IMR-90 (cell line): Measurements from ENCODE around the gene MSI2. TPM values are rescaled to one million over a fixed set of nuclear protein-coding genes. Genes with fewer than 3 reads are reported as not detected.
A peak's percentile ranks its signal among the peaks of the same experiment; 100 is the strongest.

ENCODE experiments used
- ATAC-seq: fragments of 200-7000 bp; cut with Tn5 transposase; 2 replicates; pipeline ENCODE4 v1.9.1; 2020; ENCODE audit warnings: low read depth, mild to moderate bottlenecking, moderate library complexity
- BruUV-seq: library from RNA; stranded (reverse); fragments of 400-500 nt; replicated peaks from 2 replicates; lab custom pipeline; 2021; lab: Mats Ljungman, UMichigan
- CTCF ChIA-PET: fragments of 300-600 bp; formaldehyde crosslinking; extraction: SDS; loops from one replicate; lab custom pipeline; 2021; ENCODE audit warnings: antibody characterized with exemption; lab: Yijun Ruan, JAX
- POLR2A ChIA-PET: fragments of 300-600 bp; sonication (Branson Sonifier 250); formaldehyde crosslinking; loops from one replicate; lab custom pipeline; 2022; ENCODE audit warnings: antibody characterized with exemption; ENCODE audit not compliant: unreplicated experiment; lab: Charles Lee
- DNase-seq: peaks from one replicate; pipeline ENCODE4 v3.0.0; 2013
- H2AFZ ChIP-seq: replicated peaks from 2 replicates; pipeline ENCODE3; 2013; ENCODE audit warnings: low read length, mild to moderate bottlenecking; ENCODE audit not compliant: poor library complexity
- H2AK5ac ChIP-seq: 2 replicates; pipeline ENCODE4 v1.6.1; 2013; ENCODE audit warnings: low read depth, low read length, inconsistent platforms
- H2AK9ac ChIP-seq: replicated peaks from 2 replicates; pipeline ENCODE3; 2013; ENCODE audit warnings: mild to moderate bottlenecking, low read depth, low read length, moderate library complexity; ENCODE audit not compliant: poor library complexity
- H2BK120ac ChIP-seq: 2 replicates; pipeline ENCODE4 v1.6.1; 2013; ENCODE audit warnings: low read depth, low read length, inconsistent platforms
- H2BK15ac ChIP-seq: 3 replicates; pipeline ENCODE4 v1.6.1; 2013; ENCODE audit warnings: low read depth, low read length, inconsistent platforms
- H2BK20ac ChIP-seq: 2 replicates; pipeline ENCODE4 v1.6.1; 2013; ENCODE audit warnings: low read depth, mild to moderate bottlenecking, inconsistent platforms, low read length, moderate library complexity
- H2BK5ac ChIP-seq: 2 replicates; pipeline ENCODE4 v1.6.1; 2013; ENCODE audit warnings: mild to moderate bottlenecking, low read depth, low read length, inconsistent platforms; ENCODE audit not compliant: poor library complexity, severe bottlenecking
- H3K14ac ChIP-seq: replicated peaks from 2 replicates; pipeline ENCODE4 v1.6.1; 2013; ENCODE audit warnings: low read depth, low read length, inconsistent platforms
- H3K18ac ChIP-seq: 2 replicates; pipeline ENCODE4 v1.6.1; 2013; ENCODE audit warnings: low read depth, low read length, control low read depth
- H3K23ac ChIP-seq: 2 replicates; pipeline ENCODE4 v1.6.1; 2013; ENCODE audit warnings: low read depth, low read length, inconsistent platforms
- H3K27ac ChIP-seq: 2 replicates; pipeline ENCODE4 v1.5.1; 2013; ENCODE audit warnings: mild to moderate bottlenecking, control low read depth, low read length; ENCODE audit not compliant: insufficient read depth
- H3K27me3 ChIP-seq: 2 replicates; pipeline ENCODE4 v1.6.1; 2013; ENCODE audit warnings: low read length; ENCODE audit not compliant: control insufficient read depth, insufficient read depth
- H3K36me3 ChIP-seq: 2 replicates; pipeline ENCODE4 v1.6.1; 2013; ENCODE audit warnings: low read length, mixed read lengths; ENCODE audit not compliant: control insufficient read depth, insufficient read depth
- H3K4ac ChIP-seq: 2 replicates; pipeline ENCODE4 v1.6.1; 2013; ENCODE audit warnings: low read depth, low read length, inconsistent platforms
- H3K4me1 ChIP-seq: 2 replicates; pipeline ENCODE4 v1.6.1; 2013; ENCODE audit warnings: low read length, mixed read lengths; ENCODE audit not compliant: control insufficient read depth, insufficient read depth
- H3K4me2 ChIP-seq: 2 replicates; pipeline ENCODE4 v1.6.1; 2013; ENCODE audit warnings: low read depth, mild to moderate bottlenecking, control low read depth, low read length, moderate library complexity
- H3K4me3 ChIP-seq: 2 replicates; pipeline ENCODE4 v1.5.1; 2013; ENCODE audit warnings: low read depth, mild to moderate bottlenecking, control low read depth, low read length, moderate library complexity; ENCODE audit not compliant: insufficient read depth
- H3K56ac ChIP-seq: 2 replicates; pipeline ENCODE4 v1.6.1; 2013; ENCODE audit warnings: low read length, inconsistent platforms; ENCODE audit not compliant: insufficient read depth; ENCODE audit errors: extremely low read depth
- H3K79me1 ChIP-seq, 2 experiments: 2 replicates each; pipeline ENCODE4 v1.6.1; 2013; ENCODE audit warnings: low read length in 2 of 2, inconsistent platforms in 1 of 2, low read depth in 1 of 2
- H3K9ac ChIP-seq: 2 replicates; pipeline ENCODE4 v1.6.1; 2013; ENCODE audit warnings: low read depth, low read length, control low read depth
- H3K9me1 ChIP-seq: 2 replicates; pipeline ENCODE4 v1.6.1; 2013; ENCODE audit warnings: low read length, inconsistent platforms; ENCODE audit not compliant: insufficient read depth
- H3K9me3 ChIP-seq: 2 replicates; pipeline ENCODE4 v1.6.1; 2013; ENCODE audit warnings: low read length; ENCODE audit not compliant: control insufficient read depth, insufficient read depth
- H4K20me1 ChIP-seq: 2 replicates; pipeline ENCODE4 v1.6.1; 2013; ENCODE audit warnings: low read length, inconsistent platforms; ENCODE audit not compliant: insufficient read depth
- H4K5ac ChIP-seq: 2 replicates; pipeline ENCODE4 v1.6.1; 2013; ENCODE audit warnings: mild to moderate bottlenecking, low read depth, low read length, control low read depth
- H4K8ac ChIP-seq, 2 experiments: 2 replicates each; pipeline ENCODE4 v1.6.1; 2013; ENCODE audit warnings: low read depth in 2 of 2, low read length in 2 of 2, control low read depth in 1 of 2, inconsistent platforms in 1 of 2
- H4K91ac ChIP-seq: 2 replicates; pipeline ENCODE4 v1.6.1; 2013; ENCODE audit warnings: low read depth, low read length, inconsistent platforms; ENCODE audit not compliant: insufficient read depth
- CEBPB ChIP-seq: IDR thresholded peaks from 2 replicates; pipeline ENCODE4 v1.6.1; 2012; ENCODE audit warnings: low read depth, low read length, improper control_type of control experiment
- WGBS, 2 experiments: methylation state at CpG; one replicate each; pipeline versions ENCODE4 v1.1.5 to v1.1.7; 2013; ENCODE audit warnings: missing lambda C conversion rate in 2 of 2; ENCODE audit not compliant: insufficient read length in 1 of 2; ENCODE audit errors: extremely low coverage in 2 of 2; 5-methylcytosine and 5-hydroxymethylcytosine counted together
- dilution Hi-C: fragments of 300-500 bp; cut with HindIII; formaldehyde crosslinking; loops from one replicate; pipeline ENCODE4 v1.14.3; 2018; ENCODE audit warnings: low sequenced_read_pairs; ENCODE audit not compliant: unreplicated experiment
- in situ Hi-C: fragments of 300-500 bp; cut with MboI; formaldehyde crosslinking; loops from 3 replicates; pipeline ENCODE4 v1.14.3; 2019; ENCODE audit warnings: low sequenced_read_pairs, inconsistent platforms, mixed read lengths
- intact Hi-C: fragments of 100-400 bp; cut with micrococcal nuclease; formaldehyde crosslinking; loops from 2 replicates; pipeline ENCODE4 v1.10.0; 2022
- polyA plus RNA-seq, 3 experiments: library from polyadenylated mRNA; depleted of rRNA; stranded (reverse); fragments of >200 nt; gene quantifications; 2 replicates each; pipeline ENCODE4 v1.2.3, GENCODE V29; 2012; ENCODE audit warnings: low replicate concordance in 1 of 3
- total RNA-seq: library from RNA; depleted of rRNA; stranded (reverse); fragments of >200 nt; gene quantifications from 2 replicates; pipeline ENCODE4 v1.2.3, GENCODE V29; 2012

MSI2 gene
- total and polyA plus RNA-seq, 2 of the 4 experiments (the other 2 are of a cell fraction) = 13.0 to 16.0 TPM

GRCh38 chr17:57608369-57609124 is 352.2 kb downstream of the MSI2 start:
- no peak overlapping the region for H3K4me2 ChIP-seq
- ChIA-PET CTCF (interaction anchor here (1.9 kb wide), 1 partner anchor 63 kb away, joined by 4 read pairs; no protein-coding TSS in a partner anchor), POLR2A (no interaction called here)
- H4K5ac ChIP-seq = no peak overlapping the region
- H4K91ac ChIP-seq = no peak overlapping the region
- H3K4me3 ChIP-seq = no peak overlapping the region
- intact Hi-C loops (no loop called here), dilution Hi-C loops (no loop called here), in situ Hi-C loops (no loop called here)
- H3K9me3 ChIP-seq = no peaks in the 10 kb centered on the region
- no peak overlapping the region for H2BK15ac ChIP-seq
- WGBS, 2 experiments = 100% methylated on average over 5 of the region's 12 CpGs; no CpG with 5 or more reads in 1 of the 2 experiments
- H3K14ac ChIP-seq = no peak overlapping the region
- H3K18ac ChIP-seq = no peak overlapping the region
- no peak for DNase-seq
- H3K79me1 ChIP-seq = no peaks in the 10 kb centered on the region; a peak in 1 of 4 replicates
- no TSS peak for BruUV-seq
- no peak overlapping the region for H3K9ac ChIP-seq
- no peaks in the 10 kb centered on the region for H3K27me3 ChIP-seq
- no peak for ATAC-seq
- H4K20me1 ChIP-seq = no peaks in the 10 kb centered on the region
- no peak overlapping the region for H3K27ac ChIP-seq
- H3K36me3 ChIP-seq = no peaks in the 10 kb centered on the region
- H4K8ac ChIP-seq = no peak overlapping the region; a peak in 1 of 4 replicates
- H3K4me1 ChIP-seq = peaks cover 13% of the 10 kb centered on the region
- H2AK5ac ChIP-seq = no peak overlapping the region
- no peak overlapping the region for H2BK5ac ChIP-seq
- no peak for TF ChIP-seq CEBPB
- no peak overlapping the region for H2AFZ ChIP-seq
- H3K4ac ChIP-seq = no peak overlapping the region
- H3K23ac ChIP-seq = no peak overlapping the region
- H2AK9ac ChIP-seq = peak overlapping the region; percentile 66
- H2BK120ac ChIP-seq = no peak overlapping the region
- H3K9me1 ChIP-seq = peaks cover 14% of the 10 kb centered on the region; the same call in 1 of the 2 replicates
- no peak overlapping the region for H3K56ac ChIP-seq
- H2BK20ac ChIP-seq = no peak overlapping the region
